Gastrocnemius medialis (tissue), 4 donors: ENCODE results near the gene RALGAPA2. TPM values are rescaled to one million over a fixed set of nuclear protein-coding genes. Genes with fewer than 3 reads are reported as not detected.

ENCODE experiments used
- ATAC-seq, 2 donors: fragments of 150-250 bp; one replicate each; pipeline ENCODE4 v1.9.1; 2016
- DNase-seq, 2 donors: peaks; one replicate each; pipeline ENCODE4 v3.0.0-alpha.2; 2019
- H3K27ac ChIP-seq, 4 donors: fragments of 200-600 bp; sonication (generic); 1 replicate in 1 of 4; 2 replicates in 3 of 4; pipeline ENCODE4 v1.5.1; 2016 to 2018; ENCODE audit warnings: mild to moderate bottlenecking in 2 of 4, moderate library complexity in 1 of 4
- H3K27me3 ChIP-seq, 3 donors: fragments of 200-600 bp; sonication (generic) in 2 of 3; 1 replicate in 1 of 3; 2 replicates in 2 of 3; pipeline versions ENCODE4 v1.5.1 to v1.6.0; 2016 to 2019; ENCODE audit warnings: mild to moderate bottlenecking in 1 of 3, moderate library complexity in 1 of 3
- H3K36me3 ChIP-seq, 2 donors: fragments of 200-600 bp; sonication (generic) in 1 of 2; one replicate each; pipeline ENCODE4 v1.5.1; 2017 to 2018
- H3K4me1 ChIP-seq, 2 donors: fragments of 200-600 bp; sonication (generic) in 1 of 2; one replicate each; pipeline ENCODE4 v1.5.1; 2016 to 2017; ENCODE audit warnings: mild to moderate bottlenecking in 2 of 2
- H3K4me3 ChIP-seq, 4 donors: fragments of 200-600 bp; sonication (generic) in 3 of 4; 1 replicate in 1 of 4; 2 replicates in 3 of 4; pipeline ENCODE4 v1.5.1; 2016 to 2019; ENCODE audit warnings: mild to moderate bottlenecking in 2 of 4
- H3K9me3 ChIP-seq, 3 donors: fragments of 200-600 bp; sonication (generic) in 2 of 3; 1 replicate in 1 of 3; 2 replicates in 2 of 3; pipeline ENCODE4 v1.5.1; 2016 to 2019
- CTCF ChIP-seq, 5 experiments: fragments of 450-650 bp in 3 of 5; fragments of 200-600 bp in 2 of 5; sonication (generic) in 2 of 5; IDR thresholded peaks in 4 of 5; conservative IDR thresholded peaks in 1 of 5; 1 replicate in 4 of 5; 2 replicates in 1 of 5; pipeline ENCODE4 v1.5.1; 2016 to 2019; ENCODE audit warnings: antibody characterized with exemption in 5 of 5, mild to moderate bottlenecking in 3 of 5, moderate library complexity in 3 of 5
- POLR2A ChIP-seq, 2 donors: fragments of 450-650 bp; IDR thresholded peaks; one replicate each; pipeline ENCODE4 v1.6.1; 2017; ENCODE audit warnings: antibody characterized with exemption in 2 of 2, mild to moderate bottlenecking in 2 of 2, moderate library complexity in 2 of 2
- in situ Hi-C, 4 donors: fragments of 200-750 bp; cut with MboI; loops; one replicate each; pipeline versions ENCODE4 v1.15.0 to v1.8.0; 2017; ENCODE audit warnings: low sequenced_read_pairs in 4 of 4
- intact Hi-C: fragments of 100-400 bp; cut with DNase I; formaldehyde crosslinking; loops from one replicate; pipeline ENCODE4 v1.15.1; 2023; ENCODE audit warnings: low total_unique reads
- total RNA-seq, 4 donors: library from RNA; depleted of rRNA; stranded (reverse); fragments of >200 nt; gene quantifications; one replicate each; pipeline versions ENCODE4 v1.1.0 to v1.2.3, GENCODE V29; 2016

RALGAPA2 gene
- total RNA-seq, 4 donors from 2014 or later, result 43.2 to 56.9 (median 52.0) TPM

DNA sequence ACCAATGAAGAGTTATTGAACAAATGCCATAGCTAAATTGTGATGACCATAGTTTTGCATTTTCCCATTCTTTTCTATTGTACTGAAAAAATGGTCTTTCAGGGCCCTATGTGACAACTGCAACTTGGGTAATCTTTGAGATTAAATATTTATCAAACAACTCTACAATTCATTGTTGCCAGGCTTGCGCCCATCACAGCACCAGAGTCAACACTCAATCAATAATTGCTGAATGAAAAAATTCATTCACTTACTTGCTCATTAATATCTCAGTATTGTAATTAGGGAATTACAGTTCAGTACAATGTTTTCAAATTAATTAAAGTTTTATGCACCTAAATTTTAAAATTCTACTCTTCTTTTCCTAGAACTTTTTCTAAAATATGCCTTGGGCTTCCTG, 7.7 kb upstream of the RALGAPA2 start:
- H3K4me1 ChIP-seq, result peaks cover 0 to 4% of the 10 kb centered on the region in 2 donors
- H3K4me3 ChIP-seq, result no peak overlapping the region
- H3K9me3 ChIP-seq, result no peaks in the 10 kb centered on the region
- DNase-seq (no peak), ATAC-seq (no peak)
- intact Hi-C loops (no loop called here), in situ Hi-C loops (loop anchor here in 1 of 4 donors (25.0 kb wide), 1 partner anchor 417 kb away; the partner anchor contains the start of gene KIZ)
- TF ChIP-seq POLR2A (IDR thresholded peaks at IDR 0.05) (no peak), CTCF (IDR thresholded peaks at IDR 0.05 in 4 of 5, conservative IDR thresholded peaks at IDR 0.05 in 1 of 5) (no peak)
- H3K27ac ChIP-seq, result no peak overlapping the region
- no peaks in the 10 kb centered on the region for H3K36me3 ChIP-seq
- H3K27me3 ChIP-seq, result no peaks in the 10 kb centered on the region

- Histone ChIP-seq H3K9me3 (no peaks in the 10 kb centered on the region), H3K27ac (peak overlapping the region in 2 of 4 donors; percentile 16 to 50), H3K27me3 (no peaks in the 10 kb centered on the region), H3K4me1 (peaks cover 0 to 6% of the 10 kb centered on the region in 2 donors), H3K4me3 (no peak overlapping the region), H3K36me3 (no peaks in the 10 kb centered on the region)
- ATAC-seq (peak; percentile 71 to 85), DNase-seq (no peak)
- no peak for TF ChIP-seq CTCF (IDR thresholded peaks at IDR 0.05 in 4 of 5, conservative IDR thresholded peaks at IDR 0.05 in 1 of 5)
- in situ Hi-C loops, result loop anchor here in 1 of 4 donors (25.0 kb wide), 1 partner anchor 418 kb away; the partner anchor contains the start of gene KIZ
- intact Hi-C loops, result loop anchor here (10.0 kb wide), 1 partner anchor 645 kb away; no protein-coding TSS in a partner anchor
These were observed 7.0 kb upstream of the RALGAPA2 start for GRCh38 chr20:20719411-20719810.

DNA sequence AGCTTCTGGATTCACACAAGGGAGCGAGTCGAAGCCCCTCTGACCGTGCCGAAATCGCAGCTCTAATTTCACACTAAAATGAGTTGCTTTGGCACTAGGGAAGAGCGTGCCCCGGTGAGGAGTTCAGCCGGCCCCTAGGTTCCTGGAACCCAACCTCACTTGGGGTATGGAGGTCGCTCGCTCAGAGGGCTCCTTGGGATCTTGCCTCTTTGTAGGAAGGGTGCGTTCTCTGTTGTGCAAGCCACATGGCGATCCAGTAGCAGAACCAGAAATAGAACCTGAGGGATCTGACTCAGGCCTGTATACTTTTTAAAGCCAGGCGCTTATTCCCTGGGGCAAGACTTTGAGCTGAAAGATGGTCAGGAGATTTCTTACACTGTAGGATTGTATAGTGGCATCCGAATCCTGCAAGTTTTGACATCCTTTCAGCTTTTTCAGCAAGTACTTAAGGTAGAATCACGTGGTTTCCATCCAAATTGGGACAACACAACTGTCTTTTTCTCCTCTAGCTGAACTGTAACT, 861 bp upstream of the RALGAPA2 start:
- intact Hi-C loops (loop anchor here (1.0 to 10.0 kb wide), 2 partner anchors 19 to 639 kb away; no protein-coding TSS in a partner anchor), in situ Hi-C loops (loop anchor here in 1 of 4 donors (25.0 kb wide), 1 partner anchor 424 kb away; the partner anchor contains the start of gene KIZ)
- TF ChIP-seq CTCF (IDR thresholded peaks at IDR 0.05 in 4 of 5, conservative IDR thresholded peaks at IDR 0.05 in 1 of 5) (no peak), POLR2A (IDR thresholded peaks at IDR 0.05) (no peak)
- peak; percentile 73 to 81 for ATAC-seq
- H3K9me3 ChIP-seq, result no peaks in the 10 kb centered on the region
- H3K27me3 ChIP-seq, result no peaks in the 10 kb centered on the region
- DNase-seq, result peak; percentile 72 to 88
- peak overlapping the region; percentile 94 to 98 (median 97) for H3K27ac ChIP-seq
- H3K36me3 ChIP-seq, result no peaks in the 10 kb centered on the region
- peaks cover 32 to 41% of the 10 kb centered on the region in 2 donors for H3K4me1 ChIP-seq
- peak overlapping the region; percentile 67 to 87 (median 82) for H3K4me3 ChIP-seq

GRCh38 chr20:20712004-20712473, 405 bp downstream of the RALGAPA2 start:
- H3K4me3 ChIP-seq, result peak overlapping the region; percentile 67 to 87 (median 82)
- ATAC-seq (peak; percentile 35), DNase-seq (peak; percentile 37 to 61)
- peak overlapping the region; percentile 94 to 98 (median 97) for H3K27ac ChIP-seq
- intact Hi-C loops (loop anchor here (1.0 to 10.0 kb wide), 2 partner anchors 68 to 637 kb away; no protein-coding TSS in a partner anchor), in situ Hi-C loops (loop anchor here in 1 of 4 donors (25.0 kb wide), 1 partner anchor 425 kb away; the partner anchor contains the start of gene KIZ)
- H3K27me3 ChIP-seq, result no peaks in the 10 kb centered on the region
- H3K4me1 ChIP-seq, result peaks cover 44 to 54% of the 10 kb centered on the region in 2 donors
- no peak for TF ChIP-seq POLR2A (IDR thresholded peaks at IDR 0.05)
- no peak for TF ChIP-seq CTCF (IDR thresholded peaks at IDR 0.05 in 4 of 5, conservative IDR thresholded peaks at IDR 0.05 in 1 of 5)
- no peaks in the 10 kb centered on the region for H3K36me3 ChIP-seq
- no peaks in the 10 kb centered on the region for H3K9me3 ChIP-seq
